Adrenal gland (tissue), 12 donors: ENCODE measurements around the gene PKDCC. TPM values are rescaled to one million over a fixed set of nuclear protein-coding genes. Genes with fewer than 3 reads are reported as not detected.
A peak's percentile ranks its signal among the peaks of the same experiment; 100 is the strongest.

Experiments used
- DNase-seq, 7 donors: peaks; one replicate each; pipeline ENCODE4 v3.0.0-alpha.2; 2019 to 2020
- H3K27ac ChIP-seq, 5 donors: fragments of 200-600 bp; sonication (generic) in 4 of 5; 1 replicate in 3 of 5; 2 replicates in 2 of 5; pipeline versions ENCODE4 v1.5.1 to v1.8.0; 2016 to 2020; ENCODE audit warnings: mild to moderate bottlenecking in 1 of 5
- H3K27me3 ChIP-seq: fragments of 200-600 bp; 2 replicates; pipeline ENCODE4 v1.8.0; 2021
- H3K36me3 ChIP-seq, 2 donors: fragments of 200-600 bp; replicated peaks in 1 of 2; 1 replicate in 1 of 2; 2 replicates in 1 of 2; pipeline versions ENCODE4 v1.5.1 to v1.8.0; 2018 to 2022
- H3K4me1 ChIP-seq, 2 donors: fragments of 200-600 bp; replicated peaks in 1 of 2; 1 replicate in 1 of 2; 2 replicates in 1 of 2; pipeline versions ENCODE4 v1.5.1 to v1.8.0; 2018 to 2021
- H3K4me3 ChIP-seq, 4 donors: fragments of 200-600 bp; sonication (generic) in 3 of 4; one replicate each; pipeline ENCODE4 v1.5.1; 2016 to 2018
- H3K9me3 ChIP-seq, 3 donors: fragments of 200-600 bp; sonication (generic) in 1 of 3; replicated peaks in 1 of 3; 1 replicate in 2 of 3; 2 replicates in 1 of 3; pipeline versions ENCODE4 v1.5.1 to v1.8.0; 2016 to 2021
- POLR2A ChIP-seq, 2 donors: fragments of 450-650 bp; IDR thresholded peaks; one replicate each; pipeline ENCODE4 v1.6.1; 2017; ENCODE audit warnings: antibody characterized with exemption in 2 of 2, mild to moderate bottlenecking in 2 of 2, moderate library complexity in 1 of 2
- WGBS, 4 donors: extraction: QIAGEN DNeasy Blood & Tissue Kit in 2 of 4; methylation state at CpG; one replicate each; pipeline versions ENCODE4 v1.1.5 to v1.1.7; 2013 to 2017; 5-methylcytosine and 5-hydroxymethylcytosine counted together
- intact Hi-C, 2 donors: fragments of 100-400 bp; cut with DNase I; formaldehyde crosslinking; loops; one replicate each; pipeline versions ENCODE4 v1.14.1 to v1.15.0; 2022 to 2023
- polyA plus RNA-seq, 3 donors: library from polyadenylated mRNA; stranded (reverse); fragments of 200-250 nt in 2 of 3; fragments of 350-450 nt in 1 of 3; fragmentation: Illumina TruSeq in 1 of 3; extraction: RNeasy Lipid Tissue Mini Kit (QIAGEN cat#74804) in 1 of 3; gene quantifications; one replicate each; pipeline ENCODE4 v1.2.3, GENCODE V29; 2013 to 2014
- total RNA-seq, 9 donors: library from RNA; depleted of rRNA in 4 of 9; stranded (reverse); fragments of >200 nt in 4 of 9; fragments of 120-200 nt in 1 of 9; fragmentation: NEBNext Ultra II Directional in 1 of 9; extraction: Animal tissue kit (Norgen Biotek cat#: 25700) in 1 of 9; gene quantifications; one replicate each; pipeline versions ENCODE4 v1.1.0 to v1.2.4, GENCODE V29; 2013 to 2023
- TF ChIP-seq, protein P1 (sequence below), 6 experiments: fragments of 450-650 bp in 4 of 6; fragments of 200-600 bp in 2 of 6; sonication (generic) in 1 of 6; IDR thresholded peaks; 1 replicate in 5 of 6; 2 replicates in 1 of 6; pipeline versions ENCODE4 v1.5.1 to v1.8.0; 2016 to 2021; ENCODE audit warnings: antibody characterized with exemption in 6 of 6, mild to moderate bottlenecking in 2 of 6, moderate library complexity in 1 of 6
- donor health status: healthy with polysubstance abuse.
- donor health status: Bipolar disorder and iron deficiency.
- donor health status: DM: yes; HTN: yes; CAD: no.
- donor health status: DM: no; HTN: no; CAD: no.
- donor health status: DM: no; HTN: no; CAD: no.
- donor health status: DM: yes; HTN: yes; CAD: no.

PKDCC gene
- total and polyA plus RNA-seq, 12 donors: 29.7 to 170 (median 51.5) TPM

DNA sequence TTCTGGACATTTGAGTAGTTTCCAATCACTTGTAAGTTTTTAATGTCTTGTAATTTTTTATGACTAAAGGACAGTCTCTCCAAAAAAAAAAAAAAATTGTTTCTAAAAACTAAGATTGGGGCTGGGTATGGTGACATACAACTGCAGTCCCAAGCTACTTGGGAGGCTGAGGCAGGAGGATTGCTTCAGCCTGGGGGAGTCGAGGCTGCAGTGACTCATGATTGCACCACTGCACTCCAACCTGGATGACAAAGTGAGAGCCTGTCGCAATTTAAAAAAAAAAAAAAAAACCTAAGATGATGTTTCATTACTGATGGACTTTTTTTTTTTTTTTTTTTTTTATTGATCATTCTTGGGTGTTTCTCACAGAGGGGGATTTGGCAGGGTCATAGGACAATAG lies 34.4 kb upstream of the PKDCC start:
- Histone ChIP-seq H3K4me1 (peaks cover 0 to 4% of the 10 kb centered on the region in 2 donors), H3K36me3 (no peaks in the 10 kb centered on the region), H3K4me3 (no peak overlapping the region), H3K27me3 (no peaks in the 10 kb centered on the region), H3K9me3 (no peaks in the 10 kb centered on the region), H3K27ac (no peak overlapping the region)
- 48 to 62% (median 55%) methylated on average over 2 of the region's 2 CpGs for WGBS, 4 donors
- DNase-seq: peak in 1 of 7 donors; percentile 28
- TF ChIP-seq, protein P1, sequence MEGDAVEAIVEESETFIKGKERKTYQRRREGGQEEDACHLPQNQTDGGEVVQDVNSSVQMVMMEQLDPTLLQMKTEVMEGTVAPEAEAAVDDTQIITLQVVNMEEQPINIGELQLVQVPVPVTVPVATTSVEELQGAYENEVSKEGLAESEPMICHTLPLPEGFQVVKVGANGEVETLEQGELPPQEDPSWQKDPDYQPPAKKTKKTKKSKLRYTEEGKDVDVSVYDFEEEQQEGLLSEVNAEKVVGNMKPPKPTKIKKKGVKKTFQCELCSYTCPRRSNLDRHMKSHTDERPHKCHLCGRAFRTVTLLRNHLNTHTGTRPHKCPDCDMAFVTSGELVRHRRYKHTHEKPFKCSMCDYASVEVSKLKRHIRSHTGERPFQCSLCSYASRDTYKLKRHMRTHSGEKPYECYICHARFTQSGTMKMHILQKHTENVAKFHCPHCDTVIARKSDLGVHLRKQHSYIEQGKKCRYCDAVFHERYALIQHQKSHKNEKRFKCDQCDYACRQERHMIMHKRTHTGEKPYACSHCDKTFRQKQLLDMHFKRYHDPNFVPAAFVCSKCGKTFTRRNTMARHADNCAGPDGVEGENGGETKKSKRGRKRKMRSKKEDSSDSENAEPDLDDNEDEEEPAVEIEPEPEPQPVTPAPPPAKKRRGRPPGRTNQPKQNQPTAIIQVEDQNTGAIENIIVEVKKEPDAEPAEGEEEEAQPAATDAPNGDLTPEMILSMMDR (IDR thresholded peaks at IDR 0.05): no peak
- no peak for TF ChIP-seq POLR2A (IDR thresholded peaks at IDR 0.05)
- intact Hi-C loops: no loop called here

DNA sequence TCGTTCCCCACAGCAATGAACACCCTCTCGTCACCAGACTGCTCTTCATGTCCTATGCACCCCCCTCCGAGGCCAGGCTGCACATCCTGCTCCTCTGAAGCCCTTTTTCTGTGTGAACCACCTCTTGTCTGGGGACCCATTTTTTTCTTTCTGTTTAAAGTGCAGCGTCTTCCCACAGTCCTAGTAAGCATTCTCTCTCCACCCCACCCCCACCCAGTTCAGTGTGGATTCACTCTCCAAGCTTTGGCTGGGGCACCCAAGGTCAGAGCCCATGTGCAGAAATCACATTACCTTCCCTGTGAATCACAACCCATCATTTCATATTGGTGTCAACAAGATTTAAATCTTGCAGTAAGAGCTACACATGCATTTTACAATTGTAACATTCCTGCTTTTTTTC lies 26.4 kb upstream of the PKDCC start:
- intact Hi-C loops: no loop called here
- Histone ChIP-seq H3K9me3 (no peaks in the 10 kb centered on the region), H3K27me3 (no peaks in the 10 kb centered on the region), H3K36me3 (no peaks in the 10 kb centered on the region), H3K4me3 (peak overlapping the region in 1 of 4 donors; percentile 10), H3K27ac (peak overlapping the region; percentile 41 to 88 (median 77)), H3K4me1 (peaks cover 13 to 33% of the 10 kb centered on the region in 2 donors)
- TF ChIP-seq POLR2A (IDR thresholded peaks at IDR 0.05): peak in 1 of 2 donors; percentile 49
- TF ChIP-seq, protein P1 (IDR thresholded peaks at IDR 0.05): no peak
- 17 to 33% (median 27%) methylated on average over 4 of the region's 4 CpGs for WGBS, 4 donors
- DNase-seq: peak; percentile 80 to 96 (median 93)

DNA sequence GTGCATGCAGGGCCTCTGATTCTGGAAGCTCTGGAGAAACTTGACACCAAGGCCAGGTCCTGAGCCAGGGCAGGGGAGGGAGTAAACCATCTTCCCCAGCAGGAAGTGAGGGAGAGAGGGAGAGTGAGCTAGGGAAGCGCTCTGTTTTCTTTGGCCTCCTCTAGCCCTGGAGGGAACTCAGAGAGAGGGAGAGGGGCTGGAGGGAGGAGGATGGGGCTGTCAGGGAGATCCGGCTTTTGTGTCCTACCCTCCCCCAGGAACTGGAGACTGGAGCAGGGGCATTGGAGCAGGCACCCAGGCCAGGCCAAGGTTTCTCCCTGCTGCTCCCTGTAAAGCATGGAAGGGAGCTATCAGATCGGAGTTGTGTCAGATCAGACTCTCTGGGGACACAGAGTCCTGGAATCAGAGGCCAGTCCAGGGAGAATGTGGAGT lies 22.7 kb upstream of the PKDCC start:
- intact Hi-C loops: no loop called here
- no peak overlapping the region for H3K4me3 ChIP-seq
- H3K4me1 ChIP-seq: peaks cover 13 to 39% of the 10 kb centered on the region in 2 donors
- H3K27ac ChIP-seq: peak overlapping the region in 3 of 5 donors; percentile 29 to 76 (median 66)
- no peaks in the 10 kb centered on the region for H3K27me3 ChIP-seq
- no peaks in the 10 kb centered on the region for H3K36me3 ChIP-seq
- TF ChIP-seq, protein P1 (IDR thresholded peaks at IDR 0.05): no peak
- no peak for TF ChIP-seq POLR2A (IDR thresholded peaks at IDR 0.05)
- peak; percentile 32 to 69 (median 46) for DNase-seq
- WGBS, 4 donors: 36 to 46% (median 40%) methylated on average over 3 of the region's 3 CpGs
- H3K9me3 ChIP-seq: no peaks in the 10 kb centered on the region

DNA sequence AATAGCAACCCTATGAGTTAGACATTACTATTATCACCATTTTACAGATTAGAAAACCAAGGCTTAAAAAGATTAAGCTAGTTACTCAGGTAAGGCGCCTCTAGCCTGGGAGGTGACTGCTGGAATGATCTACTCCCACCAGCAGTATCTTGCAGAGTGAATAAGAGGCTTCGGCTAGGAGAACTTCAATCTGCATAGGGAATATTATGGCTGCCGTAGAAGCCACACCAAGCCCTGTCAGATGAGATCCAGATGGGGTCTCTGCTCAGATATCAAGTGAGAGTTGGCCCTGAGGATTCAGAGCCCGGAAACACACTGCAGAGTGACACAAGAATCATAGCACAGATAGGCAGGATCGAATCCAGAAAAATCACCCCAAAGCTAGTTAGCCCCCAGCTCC lies 21.5 kb upstream of the PKDCC start:
- Histone ChIP-seq H3K4me1 (peaks cover 9 to 32% of the 10 kb centered on the region in 2 donors), H3K27me3 (no peaks in the 10 kb centered on the region), H3K9me3 (no peaks in the 10 kb centered on the region), H3K4me3 (no peak overlapping the region), H3K36me3 (no peaks in the 10 kb centered on the region), H3K27ac (no peak overlapping the region)
- no peak for DNase-seq
- 86 to 90% (median 88%) methylated on average over 3 to 5 of the region's 5 CpGs for WGBS, 4 donors
- intact Hi-C loops: no loop called here
- TF ChIP-seq, protein P1 (IDR thresholded peaks at IDR 0.05): no peak
- no peak for TF ChIP-seq POLR2A (IDR thresholded peaks at IDR 0.05)
